K562 (cell line): ENCODE measurements around the gene SLC4A3. TPM values are rescaled to one million over a fixed set of nuclear protein-coding genes. Genes with fewer than 3 reads are reported as not detected.

Experiments used
- AFF1 ChIP-seq, 2 experiments: fragments of 450-650 bp; IDR thresholded peaks; 2 replicates each; pipeline ENCODE4 v1.6.1; 2018; ENCODE audit warnings: mild to moderate bottlenecking in 2 of 2, low read depth in 1 of 2; ENCODE audit not compliant: partially characterized antibody in 2 of 2
- ARID3A ChIP-seq: IDR thresholded peaks from 2 replicates; pipeline ENCODE4 v1.6.1; 2012; ENCODE audit warnings: low read depth, low read length, improper control_type of control experiment, borderline replicate concordance
- ATF2 ChIP-seq: sonication (generic); formaldehyde crosslinking; IDR thresholded peaks from 2 replicates; pipeline ENCODE4 v1.8.1; 2022; ENCODE audit warnings: missing genetic modification reagents
- CREM ChIP-seq: IDR thresholded peaks from 2 replicates; pipeline ENCODE4 v1.6.1; 2014; ENCODE audit warnings: antibody characterized with exemption, low read depth
- DEAF1 ChIP-seq: fragments of 450-650 bp; formaldehyde crosslinking; IDR thresholded peaks from 2 replicates; pipeline ENCODE4 v1.4.0; 2020; ENCODE audit warnings: mild to moderate bottlenecking, moderate library complexity
- ETV6 ChIP-seq, 3 experiments: fragments of 150-350 bp in 1 of 3; sonication (generic) in 1 of 3; formaldehyde crosslinking in 1 of 3; IDR thresholded peaks; 2 replicates each; pipeline versions ENCODE4 v1.6.1 to v1.8.0; 2014 to 2022; ENCODE audit warnings: borderline replicate concordance in 2 of 3, low read depth in 2 of 3, antibody characterized with exemption in 1 of 3, low read length in 1 of 3, mild to moderate bottlenecking in 1 of 3, missing genetic modification reagents in 1 of 3
- HDAC1 ChIP-seq, 2 experiments: fragments of 450-650 bp; IDR thresholded peaks; 2 replicates each; pipeline ENCODE4 v1.6.1; 2016 to 2017; ENCODE audit warnings: inconsistent platforms in 1 of 2, mild to moderate bottlenecking in 1 of 2, moderate library complexity in 1 of 2
- MYC ChIP-seq, 2 experiments: fragments of 250-450 bp in 1 of 2; sonication (Bioruptor Pico) in 1 of 2; IDR thresholded peaks; 2 replicates each; pipeline versions ENCODE4 v1.5.1 to v1.6.1; 2012 to 2021; ENCODE audit warnings: low read depth in 2 of 2, borderline replicate concordance in 1 of 2, improper control_type of control experiment in 1 of 2, low read length in 1 of 2, mild to moderate bottlenecking in 1 of 2, moderate library complexity in 1 of 2
- NCOA4 ChIP-seq: fragments of 450-650 bp; IDR thresholded peaks from 2 replicates; pipeline ENCODE4 v1.6.1; 2018; ENCODE audit warnings: mild to moderate bottlenecking; ENCODE audit not compliant: partially characterized antibody
- RBM34 ChIP-seq: fragments of 200-400 bp; formaldehyde crosslinking; IDR thresholded peaks from 2 replicates; pipeline ENCODE4 v1.6.1; 2018; ENCODE audit warnings: low read length, borderline replicate concordance; ENCODE audit not compliant: insufficient read depth
- RHOXF2B ChIP-seq: fragments of 250-450 bp; sonication (Bioruptor Pico); conservative IDR thresholded peaks from 2 replicates; pipeline ENCODE4 v1.5.1; 2021
- SIX5 ChIP-seq, 2 experiments: IDR thresholded peaks; 2 replicates each; pipeline ENCODE4 v1.6.1; 2011; ENCODE audit warnings: low read length in 2 of 2, borderline replicate concordance in 1 of 2, low read depth in 1 of 2, mild to moderate bottlenecking in 1 of 2, moderate library complexity in 1 of 2; ENCODE audit not compliant: insufficient read depth in 1 of 2
- SMARCE1 ChIP-seq: fragments of 450-650 bp; IDR thresholded peaks from 2 replicates; pipeline ENCODE4 v1.7.1; 2016; ENCODE audit warnings: mild to moderate bottlenecking
- TAF7 ChIP-seq: fragments of 450-650 bp; IDR thresholded peaks from 2 replicates; pipeline ENCODE4 v1.6.1; 2016; ENCODE audit warnings: missing genetic modification characterization, missing compliant biosample characterization
- TAL1 ChIP-seq: fragments of 450-650 bp; IDR thresholded peaks from 2 replicates; pipeline ENCODE4 v1.6.1; 2016; ENCODE audit warnings: mild to moderate bottlenecking
- TCF7 ChIP-seq: sonication (generic); IDR thresholded peaks from 2 replicates; pipeline ENCODE4 v1.6.1; 2016; ENCODE audit warnings: antibody characterized with exemption, borderline replicate concordance
- ZNF232 ChIP-seq: sonication (generic); formaldehyde crosslinking; IDR thresholded peaks from 2 replicates; pipeline ENCODE4 v1.8.0; 2022; ENCODE audit warnings: mild to moderate bottlenecking, missing genetic modification reagents
- polyA plus RNA-seq, 8 experiments: library from polyadenylated mRNA; depleted of rRNA in 4 of 8; stranded (reverse) in 5 of 8; unstranded in 3 of 8; fragments of >200 nt; fragmentation: Nextera tagmentation in 2 of 8; fragmentation: Illumina TruSeq in 1 of 8; extraction: Ambion mirVana in 2 of 8; extraction: Trizol in 1 of 8; gene quantifications; 2 replicates each; pipeline versions ENCODE4 v1.2.1 to v1.2.3, GENCODE V29; 2011 to 2014; ENCODE audit warnings: inconsistent platforms in 1 of 8, missing spikeins in 1 of 8
- total RNA-seq, 7 experiments: library from RNA; depleted of rRNA in 6 of 7; stranded (reverse); fragments of >200 nt in 6 of 7; fragmentation: Illumina TruSeq in 2 of 7; extraction: Trizol in 2 of 7; gene quantifications; 2 replicates each; pipeline versions ENCODE4 v1.2.1 to v1.2.3, GENCODE V29; 2011 to 2021; ENCODE audit warnings: low replicate concordance in 1 of 7

Gene SLC4A3
- total and polyA plus RNA-seq, 9 of the 15 experiments (the other 6 are each of a cell fraction or from before 2014, with no cell fraction given) = 0.04 to 0.31 (median 0.16) TPM; not detected in 5

- TF ChIP-seq ARID3A = no peak
- no peak for TF ChIP-seq ZNF232 (CRISPR knock-in tag)
- peak; percentile 95 for TF ChIP-seq DEAF1 (CRISPR knock-in tag)
- no peak for TF ChIP-seq HDAC1 (IDR thresholded peaks at IDR 0.05)
- no peak for TF ChIP-seq TAF7 (tag)
- no peak for TF ChIP-seq TCF7
- no peak for TF ChIP-seq NCOA4
- peak; percentile 87 for TF ChIP-seq CREM
- no peak for TF ChIP-seq TAL1
- TF ChIP-seq SMARCE1 = no peak
- TF ChIP-seq MYC (IDR thresholded peaks at IDR 0.05; ENCODE audit: low read depth, low read length) = 0 out of 2 replicates have a peak, but pooled peaks have one; percentile 39
- TF ChIP-seq MYC (CRISPR knock-in tag; IDR thresholded peaks at IDR 0.05; ENCODE audit: borderline replicate concordance, low read depth) = no peak
- no peak for TF ChIP-seq ATF2
- TF ChIP-seq RHOXF2B (CRISPR knock-in tag) = no peak
- TF ChIP-seq SIX5 (IDR thresholded peaks at IDR 0.05; ENCODE audit: borderline replicate concordance in 1 of 2, insufficient read depth in 1 of 2, low read depth in 1 of 2, low read length in 2 of 2) = no peak
- TF ChIP-seq AFF1 (IDR thresholded peaks at IDR 0.05; ENCODE audit: low read depth in 1 of 2, partially characterized antibody in 2 of 2) = no peak
- no peak for TF ChIP-seq RBM34
- no peak for TF ChIP-seq ETV6 (IDR thresholded peaks at IDR 0.05; ENCODE audit: borderline replicate concordance in 1 of 2, low read depth in 2 of 2, low read length in 1 of 2)
- no peak for TF ChIP-seq ETV6 (CRISPR knock-in tag; IDR thresholded peaks at IDR 0.05; ENCODE audit: borderline replicate concordance)
Observed at GRCh38 chr2:219642465-219643083, 15.1 kb downstream of the SLC4A3 start (continued).
